Measurements from ENCODE around the gene STK32B.

DNA sequence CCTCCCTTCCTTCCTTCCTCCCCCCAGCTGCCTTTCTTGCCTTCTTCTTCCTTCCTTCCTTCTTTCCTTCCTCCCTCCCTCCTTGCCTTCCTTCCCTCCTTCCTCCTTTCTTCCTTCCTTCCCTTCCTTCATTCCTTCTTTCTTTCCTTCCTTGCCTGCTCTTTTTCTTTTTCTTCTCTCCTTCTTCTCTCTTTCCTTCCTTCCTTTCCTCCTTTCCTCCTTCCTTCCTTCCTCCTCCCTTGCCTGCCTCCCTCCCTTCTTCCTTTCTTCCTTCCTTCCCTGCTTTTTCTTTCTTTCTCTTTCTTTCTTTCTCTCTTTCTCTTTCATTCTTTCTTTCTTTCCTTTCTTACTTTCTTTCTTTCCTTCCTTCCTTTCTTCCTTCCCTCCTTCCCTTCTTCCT is 49.1 kb downstream of the STK32B start:
- TF ChIP-seq CTCF (conservative IDR thresholded peaks at IDR 0.05), result no peak
- TF ChIP-seq ZFX (IDR thresholded peaks at IDR 0.05), result no peak

Data from C4-2B (cell line).